Measurements from ENCODE around the gene IL15. TPM values are rescaled to one million over a fixed set of nuclear protein-coding genes. Genes with fewer than 3 reads are reported as not detected.
"Not testable (repeated sequence)": the region's sequence is repeated elsewhere in the genome, so short reads cannot be mapped to it uniquely, and the experiment has no call there.

The IL15 gene
- polyA plus RNA-seq, 1 donor: 2.5 TPM

GRCh38 chr4:141646969-141647368 is 10.6 kb downstream of the IL15 start:
- no peak for DNase-seq

GRCh38 chr4:141647966-141648365 is 11.6 kb downstream of the IL15 start:
- no peak for DNase-seq

DNA sequence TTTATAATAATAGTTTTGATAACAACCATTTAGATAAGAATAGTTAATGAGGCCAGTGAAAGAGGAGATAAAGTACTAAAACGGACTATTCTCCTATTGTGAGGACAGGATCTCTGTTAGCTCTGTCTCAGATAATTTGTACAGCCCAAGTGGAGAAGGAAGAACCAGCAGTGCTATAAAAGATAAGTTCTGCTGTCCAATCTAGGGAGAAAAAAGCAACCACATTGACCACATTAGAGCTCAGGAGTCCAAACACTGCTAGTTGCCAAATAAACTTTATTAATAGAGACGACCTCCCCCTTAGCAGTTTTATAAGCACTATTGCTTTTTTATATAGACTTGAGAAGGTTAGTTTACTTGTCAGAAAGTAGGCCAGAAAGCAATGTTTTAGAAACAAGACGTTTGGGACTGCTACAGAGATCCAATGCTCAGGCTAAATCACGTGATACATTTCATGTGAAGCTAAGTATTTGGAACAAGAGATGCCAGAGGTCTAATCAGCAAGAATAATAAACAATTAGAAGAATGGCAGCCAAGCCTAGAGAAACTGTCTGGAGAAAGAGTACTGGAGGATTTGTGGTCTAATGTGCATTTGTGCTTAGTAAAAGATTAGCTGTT is 15.9 kb downstream of the IL15 start:
- no peak for DNase-seq

GRCh38 chr4:141654098-141654497 is 17.7 kb downstream of the IL15 start:
- no peak for DNase-seq

DNA sequence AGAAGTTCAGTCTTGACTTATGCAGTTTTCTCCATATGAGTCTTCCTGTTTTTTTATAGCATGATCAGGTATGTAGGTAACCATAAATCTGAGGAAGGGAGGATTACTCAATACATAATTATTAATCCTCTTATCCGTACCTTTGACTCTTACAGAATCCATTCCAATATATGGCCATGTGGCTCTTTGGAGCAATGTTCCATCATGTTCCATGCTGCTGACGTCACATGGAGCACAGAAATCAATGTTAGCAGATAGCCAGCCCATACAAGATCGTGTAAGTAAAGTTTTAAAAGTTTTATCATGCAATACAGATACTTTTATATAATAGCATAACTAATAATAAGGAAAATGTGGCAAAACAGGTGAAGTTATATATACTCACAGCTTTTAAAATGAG is 19.6 kb downstream of the IL15 start:
- DNase-seq: no peak

- no peak for DNase-seq
These were observed 21.3 kb downstream of the IL15 start for GRCh38 chr4:141657550-141658250.

DNA sequence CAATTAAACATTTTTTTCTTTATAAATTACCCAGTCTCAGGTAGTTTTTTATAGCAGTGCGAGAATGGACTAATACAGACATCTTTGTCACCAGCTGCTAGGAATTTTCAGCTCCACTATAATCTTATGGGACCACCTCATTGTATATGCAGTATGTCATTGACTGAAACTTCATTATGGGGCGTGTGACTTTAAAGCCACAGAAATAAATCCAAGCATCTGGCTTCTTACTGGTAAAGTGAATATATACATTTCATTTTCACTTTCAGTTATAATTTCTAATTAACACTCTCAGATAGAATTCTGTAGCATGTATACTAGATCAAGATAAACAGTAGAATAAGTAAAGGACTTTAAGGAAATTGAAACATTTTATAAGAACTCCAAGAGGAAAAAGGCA is 21.9 kb downstream of the IL15 start:
- DNase-seq: no peak

- DNase-seq: no peak
These were observed 23.2 kb downstream of the IL15 start for GRCh38 chr4:141659539-141659938.

GRCh38 chr4:141660880-141661279 is 24.5 kb downstream of the IL15 start:
- DNase-seq: no peak

- no peak for DNase-seq
These were observed 32.0 kb downstream of the IL15 start for GRCh38 chr4:141668200-141668910.

DNA sequence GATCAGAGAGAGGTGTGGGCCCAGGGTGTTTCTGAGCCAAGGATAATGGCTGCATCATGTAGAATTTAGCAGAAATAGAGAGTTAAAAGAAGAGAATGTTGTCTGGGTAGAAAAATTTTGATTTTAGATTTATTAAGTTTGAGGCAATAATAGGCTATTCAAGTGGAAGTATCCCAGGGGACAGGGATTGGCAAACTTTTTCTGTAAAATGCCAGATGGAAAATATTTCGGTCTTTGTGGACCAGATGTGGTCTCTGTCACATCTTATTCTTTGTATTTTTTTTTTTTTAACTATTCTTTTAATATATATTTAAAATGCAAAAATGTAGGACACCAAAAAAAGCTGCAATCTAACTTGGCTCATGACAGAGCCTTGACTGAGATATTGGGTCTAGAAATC is 33.1 kb downstream of the IL15 start:
- DNase-seq: no peak

DNA sequence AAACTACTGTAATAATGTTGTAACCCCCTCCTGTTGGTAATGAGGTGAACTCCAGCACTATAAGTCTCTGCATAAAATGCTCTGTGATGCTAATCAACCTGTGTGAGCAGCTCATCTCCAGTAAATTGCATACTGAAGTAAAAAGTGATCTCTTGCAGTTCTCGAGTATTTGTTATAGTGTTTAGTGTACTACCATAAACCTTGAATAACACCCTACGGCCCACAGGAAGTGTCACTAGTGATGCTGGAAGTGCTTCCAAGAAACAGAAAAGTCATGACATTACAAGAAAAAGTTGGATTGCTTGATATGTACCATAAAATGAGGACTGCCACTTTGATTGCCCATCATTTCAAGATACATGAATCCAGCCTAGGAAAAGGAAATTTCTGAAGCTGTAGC is 39.0 kb downstream of the IL15 start:
- DNase-seq: no peak

GRCh38 chr4:141676087-141676670 is 39.8 kb downstream of the IL15 start:
- DNase-seq: no peak

DNA sequence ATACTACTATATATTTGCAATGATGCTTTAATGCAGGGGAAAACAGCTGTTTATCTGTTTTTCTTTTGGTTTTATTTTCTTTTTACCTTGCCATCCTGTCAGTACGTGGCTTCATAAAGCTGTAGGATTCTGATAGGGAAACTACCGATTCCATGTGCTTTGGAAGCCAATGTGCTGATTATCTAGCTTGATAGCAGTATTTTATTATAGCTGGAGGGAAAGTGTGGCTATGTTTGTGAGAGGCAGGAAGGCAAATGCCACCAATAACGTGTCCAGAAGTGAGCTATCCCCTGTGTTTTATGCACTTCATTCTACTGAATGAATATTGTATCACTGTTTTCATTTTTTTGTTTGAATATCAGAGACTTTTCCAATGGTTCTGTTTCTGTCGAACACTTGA is 43.7 kb downstream of the IL15 start:
- DNase-seq: no peak

DNA sequence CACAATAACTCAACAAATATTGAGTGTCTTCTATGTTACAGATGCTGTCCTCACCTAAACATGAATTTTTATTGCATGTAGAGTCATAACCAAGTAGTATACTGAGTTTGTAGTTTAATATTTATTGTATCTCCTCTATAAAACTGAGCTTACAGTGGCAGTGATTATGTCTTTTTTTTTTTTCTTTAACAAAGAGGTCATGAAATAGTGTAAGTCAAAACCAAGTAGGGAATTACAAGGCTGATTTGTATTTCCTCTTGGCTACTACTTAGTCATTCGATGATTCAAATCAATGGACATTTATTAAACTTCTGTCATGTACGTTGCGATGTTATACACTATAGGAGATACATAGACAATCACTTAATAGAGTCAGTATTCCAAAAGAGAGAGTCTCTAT is 48.4 kb downstream of the IL15 start:
- no peak for DNase-seq

- no peak for DNase-seq
These were observed 49.9 kb downstream of the IL15 start for GRCh38 chr4:141686146-141686775.

- no peak for DNase-seq
These were observed 50.5 kb downstream of the IL15 start for GRCh38 chr4:141686879-141687278.

GRCh38 chr4:141689726-141690296 is 53.4 kb downstream of the IL15 start:
- not testable (repeated sequence) for DNase-seq

- DNase-seq: not testable (repeated sequence)
These were observed 54.9 kb downstream of the IL15 start for GRCh38 chr4:141691247-141691646.

DNA sequence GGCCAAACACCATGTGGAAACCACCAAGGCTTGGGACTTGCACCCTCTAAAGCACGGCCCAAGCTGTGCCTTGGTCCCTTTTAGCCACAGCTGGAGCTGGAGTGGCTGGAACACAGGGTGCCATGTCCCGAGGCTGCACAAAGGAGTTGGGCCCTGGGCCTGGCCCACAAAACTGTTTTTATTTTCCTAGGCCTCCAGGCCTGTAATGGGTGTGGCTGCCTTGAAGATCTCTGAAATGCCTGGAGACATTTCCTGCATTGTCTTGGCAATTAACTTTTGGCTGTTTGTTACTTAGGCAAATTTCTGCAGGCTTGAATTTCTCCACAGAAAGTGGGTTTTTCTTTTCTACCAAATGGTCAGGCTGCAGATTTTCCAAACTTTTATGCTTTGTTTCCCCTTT is 55.7 kb downstream of the IL15 start:
- no peak for DNase-seq

DNA sequence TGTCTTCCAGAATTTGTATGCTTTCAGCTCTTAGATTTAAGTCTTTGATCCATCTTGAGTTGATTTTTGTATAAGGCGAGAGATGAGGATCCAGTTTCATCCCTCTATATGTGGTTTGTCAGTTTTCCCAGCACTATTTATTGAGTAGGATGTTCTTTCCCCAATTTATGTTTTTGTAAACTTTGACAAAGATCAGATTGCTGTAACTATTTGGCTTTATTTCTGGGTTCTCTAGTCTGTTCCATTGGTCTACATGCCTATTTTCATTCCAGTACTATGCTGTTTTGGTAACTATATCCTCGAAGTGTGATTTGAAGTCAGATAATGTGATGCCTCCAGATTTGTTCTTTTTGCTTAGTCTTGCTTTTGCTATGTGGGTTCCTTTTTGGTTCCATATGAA is 60.7 kb downstream of the IL15 start:
- DNase-seq: no peak

DNA sequence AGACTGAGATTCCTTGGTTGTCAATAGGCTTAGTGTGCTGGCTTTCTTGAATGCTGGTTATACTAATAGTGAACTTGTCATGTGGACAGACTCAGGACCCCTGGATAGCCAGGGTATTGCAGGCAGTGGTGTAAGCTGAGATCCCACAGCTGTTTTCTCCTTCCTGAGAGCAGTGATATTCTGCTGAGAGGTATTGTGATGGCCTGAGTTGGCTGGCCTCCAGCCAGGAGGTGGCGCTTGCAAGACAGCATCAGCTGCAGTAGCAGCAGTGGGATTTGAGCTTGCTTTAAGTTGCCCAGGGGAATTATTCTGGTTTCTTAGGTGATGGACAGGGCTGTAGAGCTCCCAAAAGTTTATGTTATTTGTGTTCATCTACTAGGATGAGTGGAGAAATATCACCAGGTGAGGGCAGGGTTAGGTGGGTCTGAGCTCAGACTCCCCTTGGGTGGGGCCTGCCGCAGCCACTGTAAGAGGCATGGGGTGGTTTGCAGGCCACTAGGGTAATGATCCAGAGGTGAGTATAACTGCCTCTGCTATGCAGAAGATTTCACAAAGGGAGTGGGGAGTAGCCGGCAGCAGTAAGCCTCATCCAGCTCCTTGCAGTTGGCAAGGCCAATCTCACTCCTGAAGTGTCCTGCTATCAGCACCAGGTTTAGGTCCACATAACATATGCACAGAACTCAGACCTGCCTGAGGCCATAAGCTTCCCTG is 66.2 kb downstream of the IL15 start:
- DNase-seq: no peak
